ENCODE results near the gene GPRC5C.

GPRC5C gene

GRCh38 chr17:74450231-74450630 lies 18.3 kb downstream of the GPRC5C start:
- no peak overlapping the region for H3K4me3 ChIP-seq (ENCODE audit: low read depth, low read length)
- ChIA-PET CTCF (interaction anchor here (1.4 to 11.7 kb wide), 3 partner anchors 14 to 71 kb away, joined by 3 to 453 read pairs (median 151); no protein-coding TSS in a partner anchor), POLR2A (no interaction called here)
- TF ChIP-seq ZNF777 (tag by site-specific recombination; IDR thresholded peaks at IDR 0.05; ENCODE audit: borderline replicate concordance) (no peak), ZNF266 (tag by site-specific recombination; IDR thresholded peaks at IDR 0.05; ENCODE audit: low read depth) (no peak), ZBTB44 (tag by site-specific recombination; IDR thresholded peaks at IDR 0.05) (no peak), TSHZ1 (tag by site-specific recombination; IDR thresholded peaks at IDR 0.05; ENCODE audit: borderline replicate concordance) (no peak), PRDM1 (tag by site-specific recombination; IDR thresholded peaks at IDR 0.05) (no peak), ZNF626 (tag by site-specific recombination; IDR thresholded peaks at IDR 0.05) (no peak), ZXDB (tag by site-specific recombination; IDR thresholded peaks at IDR 0.05) (no peak), ZNF501 (tag by site-specific recombination; IDR thresholded peaks at IDR 0.05) (no peak), GLI4 (tag by site-specific recombination; IDR thresholded peaks at IDR 0.05) (no peak), IKZF3 (tag by site-specific recombination; IDR thresholded peaks at IDR 0.05) (no peak), INSM2 (tag by site-specific recombination; IDR thresholded peaks at IDR 0.05) (no peak), YY2 (tag by site-specific recombination; IDR thresholded peaks at IDR 0.05) (no peak), ZNF792 (tag by site-specific recombination; IDR thresholded peaks at IDR 0.05) (no peak), ZNF514 (tag by site-specific recombination; IDR thresholded peaks at IDR 0.05) (no peak), KLF7 (tag by site-specific recombination; IDR thresholded peaks at IDR 0.05; ENCODE audit: borderline replicate concordance) (no peak), ZNF16 (tag by site-specific recombination; IDR thresholded peaks at IDR 0.05; ENCODE audit: low read depth) (no peak), KLF10 (tag by site-specific recombination; IDR thresholded peaks at IDR 0.05) (no peak), HOXA7 (CRISPR knock-in tag; IDR thresholded peaks at IDR 0.05; ENCODE audit: borderline replicate concordance) (no peak), ZNF248 (tag by site-specific recombination; IDR thresholded peaks at IDR 0.05) (no peak)
- peaks cover 0 to 13% of the 10 kb centered on the region in 2 experiments; a peak in 2 of 3 replicates for H3K36me3 ChIP-seq (ENCODE audit: control insufficient read depth in 2 of 2, insufficient read depth in 1 of 2, low read length in 2 of 2)
- H3K27ac ChIP-seq (ENCODE audit: extremely low read depth, low read depth, low read length): no peak overlapping the region
- peaks cover 8% of the 10 kb centered on the region for H3K4me1 ChIP-seq (ENCODE audit: control insufficient read depth, insufficient read depth, low read length)
- no peaks in the 10 kb centered on the region for H3K9me3 ChIP-seq (ENCODE audit: control insufficient read depth, insufficient read depth, low read depth, low read length)

GRCh38 chr17:74450925-74451403 lies 19.1 kb downstream of the GPRC5C start:
- POLR2A ChIA-PET: no interaction called here

More at GRCh38 chr17:74450925-74451403, 19.1 kb downstream of the GPRC5C start:
- Histone ChIP-seq H3K36me3 (ENCODE audit: control insufficient read depth in 2 of 2, insufficient read depth in 1 of 2, low read length in 2 of 2) (peaks cover 0 to 13% of the 10 kb centered on the region in 2 experiments; a peak in 2 of 3 replicates), H3K4me3 (ENCODE audit: low read depth, low read length) (no peak overlapping the region), H3K9me3 (ENCODE audit: control insufficient read depth, insufficient read depth, low read depth, low read length) (no peaks in the 10 kb centered on the region), H3K4me1 (ENCODE audit: control insufficient read depth, insufficient read depth, low read length) (peaks cover 8% of the 10 kb centered on the region), H3K27ac (ENCODE audit: extremely low read depth, low read depth, low read length) (no peak overlapping the region)
- CTCF ChIA-PET: interaction anchor here (1.0 to 11.7 kb wide), 5 partner anchors 15 to 155 kb away, joined by 3 to 453 read pairs (median 5); no protein-coding TSS in a partner anchor
- TF ChIP-seq SCRT2 (tag by site-specific recombination; IDR thresholded peaks at IDR 0.05): no peak
- TF ChIP-seq KLF1 (tag by site-specific recombination; IDR thresholded peaks at IDR 0.05): no peak
- no peak for TF ChIP-seq ZNF664 (tag by site-specific recombination; IDR thresholded peaks at IDR 0.05)
- TF ChIP-seq IKZF3 (tag by site-specific recombination; IDR thresholded peaks at IDR 0.05): no peak
- TF ChIP-seq ZNF426 (tag by site-specific recombination; IDR thresholded peaks at IDR 0.05): no peak
